ENCODE data around the gene OR6K6. TPM values are rescaled to one million over a fixed set of nuclear protein-coding genes. Genes with fewer than 3 reads are reported as not detected.

The OR6K6 gene, protein sequence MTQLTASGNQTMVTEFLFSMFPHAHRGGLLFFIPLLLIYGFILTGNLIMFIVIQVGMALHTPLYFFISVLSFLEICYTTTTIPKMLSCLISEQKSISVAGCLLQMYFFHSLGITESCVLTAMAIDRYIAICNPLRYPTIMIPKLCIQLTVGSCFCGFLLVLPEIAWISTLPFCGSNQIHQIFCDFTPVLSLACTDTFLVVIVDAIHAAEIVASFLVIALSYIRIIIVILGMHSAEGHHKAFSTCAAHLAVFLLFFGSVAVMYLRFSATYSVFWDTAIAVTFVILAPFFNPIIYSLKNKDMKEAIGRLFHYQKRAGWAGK
- total RNA-seq = not detected

DNA sequence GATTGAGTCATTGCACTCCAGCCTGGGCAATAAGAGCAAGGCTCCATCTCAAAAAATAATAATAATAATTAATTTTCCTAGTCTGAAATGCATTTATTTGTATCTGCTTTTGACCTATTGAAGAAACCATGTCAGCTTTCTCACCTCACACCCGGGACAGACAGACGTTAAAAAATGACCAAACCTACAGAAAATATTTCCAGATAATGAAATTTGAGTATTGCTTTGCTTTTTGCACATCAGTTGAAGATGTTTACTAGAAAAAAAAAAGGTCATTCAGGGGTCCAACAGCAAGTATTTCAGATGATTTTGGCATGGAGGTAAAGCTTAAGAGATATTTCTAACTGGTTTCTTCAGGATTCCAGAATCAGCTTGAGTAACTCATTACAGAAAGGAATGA, at the start of gene OR6K6:
OR6K6 (plus strand) TSS at position 301 of the 400 bp plus-strand sequence. CDS start 168 bp downstream, outside the sequence.
- H3K4me1 Mint-ChIP-seq (ENCODE audit: low read depth) = no peaks in the 10 kb centered on the region
- H3K36me3 Mint-ChIP-seq (ENCODE audit: insufficient read depth) = no peaks in the 10 kb centered on the region
- H3K27me3 Mint-ChIP-seq (ENCODE audit: low read depth) = peaks cover 18% of the 10 kb centered on the region
- no peak within 1 kb of the TSS for H3K4me3 Mint-ChIP-seq
- ATAC-seq = no peak
- H3K9me3 Mint-ChIP-seq = peaks cover 4% of the 10 kb centered on the region
- no peak for DNase-seq

DNA sequence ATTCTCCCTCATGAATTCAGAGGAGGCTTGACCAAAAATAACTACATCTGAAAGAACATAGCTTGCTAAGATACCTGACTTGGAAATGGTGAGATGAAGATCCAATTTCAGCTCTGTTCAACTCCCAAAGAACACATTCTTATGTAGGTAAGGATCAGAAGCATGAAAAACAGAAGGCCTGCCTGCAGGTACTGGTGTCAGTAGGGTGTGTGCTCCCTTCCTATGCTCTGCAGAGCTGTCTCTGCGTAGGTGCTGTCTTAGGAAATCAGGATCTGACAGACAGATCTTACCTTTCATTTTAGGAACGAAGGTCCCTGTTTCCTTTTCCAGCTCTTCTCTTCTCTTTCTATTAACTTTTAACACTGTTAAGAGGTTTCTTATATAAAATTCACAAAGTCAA, 48.4 kb upstream of the OR6K6 start:
- peaks cover 6% of the 10 kb centered on the region for H3K27me3 Mint-ChIP-seq (ENCODE audit: low read depth)

DNA sequence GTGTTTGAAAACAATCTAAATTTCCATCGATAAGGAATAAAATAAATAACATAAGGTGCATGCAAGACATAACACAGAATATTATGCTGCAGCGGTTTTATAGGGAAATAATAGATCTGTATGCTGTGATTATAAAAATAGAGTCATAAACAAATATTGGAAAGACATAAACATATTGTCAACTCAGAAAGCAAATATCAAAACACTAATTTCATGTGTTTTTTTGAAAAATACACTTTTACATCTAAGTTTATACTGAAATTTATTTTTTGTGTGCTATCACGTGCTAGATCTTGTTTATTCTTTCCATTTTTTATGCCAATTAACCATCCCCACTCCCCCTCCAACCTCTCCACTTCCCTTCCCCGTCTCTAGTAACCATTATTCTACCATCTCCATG, 43.4 kb upstream of the OR6K6 start:
- peaks cover 1% of the 10 kb centered on the region for H3K4me1 Mint-ChIP-seq (ENCODE audit: low read depth)
- peaks cover 23% of the 10 kb centered on the region for H3K27me3 Mint-ChIP-seq (ENCODE audit: low read depth)
- H3K9me3 Mint-ChIP-seq = no peaks in the 10 kb centered on the region
- no peaks in the 10 kb centered on the region for H3K36me3 Mint-ChIP-seq (ENCODE audit: insufficient read depth)
- DNase-seq (no peak), ATAC-seq (no peak)
- no peak overlapping the region for H3K4me3 Mint-ChIP-seq

More for the DNA sequence above, 48.4 kb upstream of the OR6K6 start:
- H3K4me3 Mint-ChIP-seq = no peak overlapping the region
- H3K9me3 Mint-ChIP-seq = no peaks in the 10 kb centered on the region
- ATAC-seq = no peak
- DNase-seq = no peak
- no peaks in the 10 kb centered on the region for H3K36me3 Mint-ChIP-seq (ENCODE audit: insufficient read depth)
- no peaks in the 10 kb centered on the region for H3K4me1 Mint-ChIP-seq (ENCODE audit: low read depth)

DNA sequence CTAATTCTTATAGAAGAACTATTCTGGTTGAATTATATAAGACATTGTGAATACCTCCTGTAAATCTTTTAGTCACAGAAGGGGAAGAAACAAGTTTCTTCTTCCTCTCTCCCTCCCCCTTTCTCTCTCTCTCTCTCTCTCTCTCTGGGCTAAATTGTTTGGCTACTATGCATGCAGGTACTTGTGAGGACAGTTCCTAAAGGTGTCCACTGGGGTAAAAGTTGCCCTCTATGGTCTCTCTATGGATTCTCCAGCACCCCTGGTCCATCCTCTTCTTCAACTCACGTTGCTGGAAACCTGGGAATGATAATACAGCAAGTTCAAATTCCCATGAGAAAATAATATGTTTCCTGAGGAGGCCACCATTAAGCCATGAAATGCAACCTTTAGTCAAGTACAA, 39.8 kb upstream of the OR6K6 start:
- peaks cover 8% of the 10 kb centered on the region for H3K4me1 Mint-ChIP-seq (ENCODE audit: low read depth)
- H3K4me3 Mint-ChIP-seq = no peak overlapping the region
- H3K36me3 Mint-ChIP-seq (ENCODE audit: insufficient read depth) = no peaks in the 10 kb centered on the region
- DNase-seq = no peak
- H3K27me3 Mint-ChIP-seq (ENCODE audit: low read depth) = peaks cover 31% of the 10 kb centered on the region
- no peaks in the 10 kb centered on the region for H3K9me3 Mint-ChIP-seq
- ATAC-seq = no peak

DNA sequence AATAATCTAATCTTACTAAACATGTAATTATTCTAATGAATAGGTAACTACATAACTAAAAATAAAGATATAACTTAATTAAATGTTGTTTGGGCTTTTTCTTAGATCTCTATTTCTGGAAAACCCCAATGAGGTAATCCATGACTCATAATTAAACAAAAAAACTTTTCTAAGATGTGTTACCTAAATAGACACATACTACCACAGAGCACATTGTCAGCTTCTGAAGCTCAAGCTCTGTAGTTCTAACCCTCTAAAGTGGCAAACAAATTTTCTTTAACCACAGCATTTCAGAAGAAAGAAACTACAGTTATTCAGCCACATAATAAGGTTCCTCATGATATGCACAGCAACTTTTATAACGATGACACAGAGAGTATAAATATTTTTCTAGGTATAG, 38.2 kb upstream of the OR6K6 start:
- DNase-seq (no peak), ATAC-seq (peak; percentile 89 to 97)
- no peaks in the 10 kb centered on the region for H3K36me3 Mint-ChIP-seq (ENCODE audit: insufficient read depth)
- H3K9me3 Mint-ChIP-seq = no peaks in the 10 kb centered on the region
- H3K4me1 Mint-ChIP-seq (ENCODE audit: low read depth) = peaks cover 8% of the 10 kb centered on the region
- H3K4me3 Mint-ChIP-seq = no peak overlapping the region
- H3K27me3 Mint-ChIP-seq (ENCODE audit: low read depth) = peaks cover 27% of the 10 kb centered on the region

DNA sequence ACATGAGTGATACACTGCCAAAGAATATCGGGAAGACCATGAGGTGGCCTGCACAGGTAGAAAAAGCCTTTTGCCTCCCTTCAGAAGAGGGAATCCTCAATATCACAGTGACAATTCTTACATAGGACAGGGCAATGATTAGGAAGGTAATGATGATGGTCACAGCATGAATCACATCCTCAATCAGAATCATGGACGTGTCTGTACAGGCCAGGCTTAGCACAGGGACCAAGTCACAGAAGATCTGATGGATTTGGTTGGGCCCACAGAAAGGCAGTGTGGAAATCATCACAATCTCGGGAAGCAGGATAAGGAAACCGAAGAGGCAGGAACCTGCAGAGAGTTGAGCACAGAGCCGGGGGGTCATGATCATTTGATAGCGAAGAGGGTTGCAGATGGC, 37.2 kb upstream of the OR6K6 start:
- no peak for ATAC-seq
- H3K4me3 Mint-ChIP-seq = no peak overlapping the region
- H3K4me1 Mint-ChIP-seq (ENCODE audit: low read depth) = peaks cover 8% of the 10 kb centered on the region
- H3K27me3 Mint-ChIP-seq (ENCODE audit: low read depth) = peaks cover 22% of the 10 kb centered on the region
- H3K9me3 Mint-ChIP-seq = no peaks in the 10 kb centered on the region
- no peaks in the 10 kb centered on the region for H3K36me3 Mint-ChIP-seq (ENCODE audit: insufficient read depth)
- DNase-seq = no peak

DNA sequence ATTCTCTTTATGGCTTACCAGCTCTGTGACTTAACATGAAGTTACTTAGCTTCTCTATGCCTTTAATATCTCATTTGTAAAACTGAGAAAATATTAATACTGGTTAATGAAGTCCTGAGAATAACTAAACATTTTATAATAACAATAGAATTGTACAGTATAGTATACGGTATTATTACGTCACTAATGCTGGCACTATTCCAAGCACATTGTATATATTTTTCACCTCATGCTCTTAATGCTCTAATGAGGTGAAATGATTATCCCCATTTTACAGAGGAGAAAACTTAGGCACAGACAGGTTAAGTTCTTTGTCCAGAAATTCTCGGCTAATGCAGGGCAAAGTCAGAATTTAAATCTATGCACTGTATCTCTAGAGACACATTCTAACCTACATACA, 34.9 kb upstream of the OR6K6 start:
- peaks cover 8% of the 10 kb centered on the region for H3K4me1 Mint-ChIP-seq (ENCODE audit: low read depth)
- no peaks in the 10 kb centered on the region for H3K9me3 Mint-ChIP-seq
- no peaks in the 10 kb centered on the region for H3K36me3 Mint-ChIP-seq (ENCODE audit: insufficient read depth)
- no peak overlapping the region for H3K4me3 Mint-ChIP-seq
- DNase-seq = no peak
- peaks cover 28% of the 10 kb centered on the region for H3K27me3 Mint-ChIP-seq (ENCODE audit: low read depth)
- ATAC-seq = no peak

DNA sequence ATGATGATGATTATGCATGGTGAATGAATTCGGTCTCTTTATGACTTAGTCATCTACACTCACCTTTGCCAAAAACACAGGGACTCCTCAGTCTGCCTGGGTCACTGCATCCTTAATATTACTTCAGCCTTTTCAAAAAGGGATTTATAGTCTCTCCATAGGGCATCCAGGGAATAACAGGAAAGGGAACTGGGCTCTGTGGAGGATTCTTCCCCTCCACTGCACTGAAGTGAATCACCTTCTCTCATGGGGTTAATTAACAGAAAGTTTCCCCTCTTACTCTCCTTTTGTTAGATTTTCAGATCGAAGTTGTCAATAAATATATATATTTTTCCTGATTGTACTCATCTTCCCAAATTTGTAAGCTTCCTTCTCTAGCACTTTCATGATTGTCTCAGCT, 33.9 kb upstream of the OR6K6 start, which contains the start of gene OR6K3:
OR6K3 (minus strand) TSS at position 101 of the 400 bp plus-strand sequence. CDS start 2,605 bp downstream, outside the sequence.
- peaks cover 7% of the 10 kb centered on the region for H3K4me1 Mint-ChIP-seq (ENCODE audit: low read depth)
- peaks cover 26% of the 10 kb centered on the region for H3K27me3 Mint-ChIP-seq (ENCODE audit: low read depth)
- H3K4me3 Mint-ChIP-seq = no peak within 1 kb of the TSS
- ATAC-seq (no peak), DNase-seq (no peak)
- no peaks in the 10 kb centered on the region for H3K9me3 Mint-ChIP-seq
- no peaks in the 10 kb centered on the region for H3K36me3 Mint-ChIP-seq (ENCODE audit: insufficient read depth)

DNA sequence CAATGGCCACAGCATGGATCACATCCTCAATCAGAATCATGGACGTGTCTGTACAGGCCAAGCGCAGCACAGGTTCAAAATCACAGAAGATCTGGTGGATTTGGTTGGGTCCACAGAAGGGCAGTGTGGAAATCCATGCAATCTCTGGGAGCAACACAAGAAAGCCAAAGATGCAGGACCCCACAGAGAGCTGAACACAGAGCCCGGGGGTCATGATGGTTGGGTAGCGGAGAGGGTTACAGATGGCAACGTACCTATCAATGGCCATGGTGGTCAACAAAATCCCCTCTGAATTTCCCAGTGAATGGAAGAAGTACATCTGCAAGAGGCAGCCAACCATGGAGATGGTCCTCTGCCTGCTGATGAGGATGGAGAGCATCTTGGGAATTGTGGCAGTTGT, 30.1 kb upstream of the OR6K6 start:
- ATAC-seq (no peak), DNase-seq (no peak)
- Mint-ChIP-seq H3K4me1 (ENCODE audit: low read depth) (no peaks in the 10 kb centered on the region), H3K27me3 (ENCODE audit: low read depth) (peaks cover 21% of the 10 kb centered on the region), H3K9me3 (no peaks in the 10 kb centered on the region), H3K36me3 (ENCODE audit: insufficient read depth) (no peaks in the 10 kb centered on the region), H3K4me3 (no peak overlapping the region)

DNA sequence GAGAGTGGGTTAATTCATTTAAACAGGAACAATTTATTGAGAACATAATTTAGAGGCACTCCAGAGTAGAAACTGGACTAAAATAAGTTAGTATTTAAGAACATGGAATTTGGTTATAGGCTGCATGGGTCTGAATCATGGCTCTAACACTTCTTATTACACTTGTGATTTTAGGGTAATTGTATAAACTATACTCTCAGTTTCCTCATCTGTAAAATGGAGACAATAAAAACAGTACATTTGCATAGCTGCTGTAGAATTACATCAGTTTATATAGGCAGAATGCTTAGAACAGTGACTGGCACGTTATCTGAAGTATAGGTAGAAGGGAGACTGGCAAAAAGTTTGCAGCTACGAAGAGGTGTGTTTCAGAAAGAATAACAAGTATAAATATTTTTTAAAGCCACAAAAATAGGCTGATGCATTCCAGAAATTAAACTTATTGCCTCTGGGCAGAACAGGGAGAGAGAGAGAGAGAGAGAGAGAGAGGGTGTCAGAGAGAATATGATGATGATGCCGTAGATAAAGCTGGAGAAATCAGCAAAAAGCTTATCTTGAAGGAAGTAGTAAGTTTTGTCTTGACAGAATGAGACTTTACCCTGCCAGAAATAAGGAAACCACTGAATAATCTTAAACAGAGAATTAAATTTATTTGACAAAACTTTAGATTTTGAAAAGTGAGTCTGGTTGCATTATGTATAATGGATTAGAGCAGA, 25.9 kb upstream of the OR6K6 start:
- Mint-ChIP-seq H3K9me3 (no peaks in the 10 kb centered on the region), H3K36me3 (ENCODE audit: insufficient read depth) (no peaks in the 10 kb centered on the region), H3K4me3 (no peak overlapping the region), H3K27me3 (ENCODE audit: low read depth) (peaks cover 13% of the 10 kb centered on the region), H3K4me1 (ENCODE audit: low read depth) (no peaks in the 10 kb centered on the region)
- no peak for DNase-seq
- no peak for ATAC-seq

DNA sequence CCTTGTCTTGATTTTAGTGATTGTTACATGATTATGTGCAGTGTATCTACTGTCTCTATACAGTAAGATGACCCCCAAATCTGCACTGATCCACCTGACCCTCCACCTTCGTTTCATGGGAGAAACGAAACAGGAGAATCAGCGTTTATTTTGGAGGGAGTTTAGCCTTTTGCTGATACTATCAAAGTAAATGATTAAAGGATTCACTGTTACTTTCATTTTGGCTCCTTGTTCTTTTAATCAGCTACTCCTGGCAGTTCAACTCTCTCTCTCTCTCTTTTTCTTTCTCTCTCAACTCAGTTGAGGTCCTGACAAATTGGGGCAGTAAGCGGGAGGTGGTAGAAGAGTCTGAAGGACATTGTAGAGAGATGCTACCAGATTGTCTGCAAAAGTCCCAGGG, 24.1 kb upstream of the OR6K6 start:
- Mint-ChIP-seq H3K4me1 (ENCODE audit: low read depth) (no peaks in the 10 kb centered on the region), H3K27me3 (ENCODE audit: low read depth) (peaks cover 5% of the 10 kb centered on the region), H3K4me3 (no peak overlapping the region), H3K36me3 (ENCODE audit: insufficient read depth) (no peaks in the 10 kb centered on the region), H3K9me3 (no peaks in the 10 kb centered on the region)
- no peak for DNase-seq
- no peak for ATAC-seq

DNA sequence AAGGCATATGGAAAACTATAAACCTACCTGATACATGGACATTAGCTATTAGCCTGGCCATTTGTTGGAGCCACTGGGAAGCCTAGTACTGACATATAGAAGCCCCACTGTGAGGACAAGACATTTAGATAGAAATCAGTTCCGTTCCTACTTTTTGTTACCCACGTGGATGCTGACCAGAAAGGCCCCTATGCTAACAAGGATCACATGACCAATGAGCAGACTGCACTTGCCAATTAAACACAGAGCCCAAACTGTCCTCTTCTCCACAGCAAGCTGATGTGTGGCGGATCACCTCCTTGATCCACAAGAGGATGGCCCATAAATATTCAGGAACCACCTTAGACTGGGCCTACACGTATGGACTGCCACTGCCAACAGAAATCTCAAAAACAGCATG, 22.8 kb upstream of the OR6K6 start:
- DNase-seq (no peak), ATAC-seq (no peak)
- H3K4me3 Mint-ChIP-seq = no peak overlapping the region
- peaks cover 3% of the 10 kb centered on the region for H3K27me3 Mint-ChIP-seq (ENCODE audit: low read depth)
- no peaks in the 10 kb centered on the region for H3K36me3 Mint-ChIP-seq (ENCODE audit: insufficient read depth)
- no peaks in the 10 kb centered on the region for H3K9me3 Mint-ChIP-seq
- H3K4me1 Mint-ChIP-seq (ENCODE audit: low read depth) = no peaks in the 10 kb centered on the region

DNA sequence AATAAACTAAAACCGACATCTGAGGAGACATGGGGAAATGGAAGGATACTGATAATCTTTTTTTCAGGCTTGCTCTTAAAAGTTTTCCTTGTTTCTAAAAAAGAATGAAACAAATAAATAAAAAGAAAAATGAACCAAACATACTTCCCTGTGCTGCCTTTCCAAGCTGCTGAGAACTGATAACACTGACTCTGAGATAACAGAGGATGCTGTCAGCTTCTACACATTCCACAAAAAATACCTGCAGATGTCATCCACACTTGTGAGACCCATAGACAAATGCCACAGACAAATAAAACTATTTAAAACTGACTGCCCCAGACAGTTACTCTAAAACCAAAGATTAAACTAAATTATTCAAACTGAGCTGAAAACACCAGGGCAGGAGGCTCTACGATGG, 22.0 kb upstream of the OR6K6 start:
- DNase-seq (no peak), ATAC-seq (no peak)
- H3K36me3 Mint-ChIP-seq (ENCODE audit: insufficient read depth) = no peaks in the 10 kb centered on the region
- H3K4me1 Mint-ChIP-seq (ENCODE audit: low read depth) = no peaks in the 10 kb centered on the region
- H3K27me3 Mint-ChIP-seq (ENCODE audit: low read depth) = no peaks in the 10 kb centered on the region
- no peaks in the 10 kb centered on the region for H3K9me3 Mint-ChIP-seq
- H3K4me3 Mint-ChIP-seq = no peak overlapping the region

DNA sequence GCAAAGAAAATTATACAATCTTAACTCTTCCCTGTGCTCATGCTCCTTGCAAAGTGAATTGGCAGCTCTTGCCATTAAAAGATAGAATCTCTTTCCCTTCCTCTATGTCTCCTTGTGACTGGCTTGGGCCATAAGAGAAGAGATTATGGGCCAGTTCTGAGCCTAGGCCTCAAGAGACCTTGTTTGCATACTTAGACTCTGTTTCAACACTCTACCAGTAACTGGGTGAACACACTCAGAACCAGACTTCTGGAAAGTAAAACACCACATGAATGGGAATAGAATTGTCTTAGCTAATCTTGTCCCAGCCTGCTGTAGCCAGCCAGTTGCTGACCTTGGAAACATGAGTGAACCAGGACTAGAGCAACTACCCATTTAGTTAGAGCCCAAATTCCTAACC, 18.7 kb upstream of the OR6K6 start:
- no peaks in the 10 kb centered on the region for H3K9me3 Mint-ChIP-seq
- no peak for DNase-seq
- peaks cover 13% of the 10 kb centered on the region for H3K27me3 Mint-ChIP-seq (ENCODE audit: low read depth)
- no peaks in the 10 kb centered on the region for H3K4me1 Mint-ChIP-seq (ENCODE audit: low read depth)
- ATAC-seq = no peak
- H3K36me3 Mint-ChIP-seq (ENCODE audit: insufficient read depth) = no peaks in the 10 kb centered on the region
- H3K4me3 Mint-ChIP-seq = no peak overlapping the region

DNA sequence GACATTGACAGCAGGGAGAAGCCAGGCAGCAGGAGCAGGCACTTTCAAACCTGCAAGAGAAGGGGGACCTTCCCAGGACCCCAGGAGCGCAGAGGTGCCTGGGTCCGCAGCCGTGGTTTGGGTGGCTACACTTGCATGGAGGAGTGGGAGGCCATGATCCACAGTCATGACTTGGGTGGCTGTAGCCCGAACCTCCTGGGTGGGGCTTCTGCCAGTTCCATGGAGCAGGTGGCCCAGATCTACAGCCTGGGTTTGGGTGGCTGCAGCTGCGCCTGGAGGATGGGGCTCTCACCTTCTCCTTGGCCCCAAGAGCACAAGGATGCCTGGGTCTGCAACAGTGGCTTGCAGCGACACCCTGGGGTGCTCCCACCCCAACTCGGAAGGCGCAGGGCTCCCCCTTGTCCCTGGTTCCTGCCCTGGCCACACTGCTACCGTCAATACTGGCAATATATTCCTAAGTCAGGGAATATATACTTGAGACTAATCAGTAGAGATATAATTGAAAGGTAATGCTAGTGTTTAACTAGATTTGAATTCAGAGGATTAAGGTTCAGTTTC, 2.3 kb upstream of the OR6K6 start:
- peaks cover 18% of the 10 kb centered on the region for H3K27me3 Mint-ChIP-seq (ENCODE audit: low read depth)
- no peak for DNase-seq
- ATAC-seq = no peak
- peaks cover 4% of the 10 kb centered on the region for H3K9me3 Mint-ChIP-seq
- H3K4me3 Mint-ChIP-seq = no peak overlapping the region
- H3K4me1 Mint-ChIP-seq (ENCODE audit: low read depth) = no peaks in the 10 kb centered on the region
- H3K36me3 Mint-ChIP-seq (ENCODE audit: insufficient read depth) = no peaks in the 10 kb centered on the region
